DOHH2 (cell line): ENCODE measurements around the gene PKN3.
A peak's percentile ranks its signal among the peaks of the same experiment; 100 is the strongest.

Source experiments
- H3F3A ChIP-seq: fragments of 200-600 bp; sonication (generic), shearing (Covaris generic); 2 replicates; pipeline ENCODE4 v1.6.0; 2016; ENCODE audit warnings: antibody characterized with exemption, mild to moderate bottlenecking; ENCODE audit not compliant: control insufficient read depth, insufficient read depth
- H3K27ac ChIP-seq: fragments of 200-600 bp; sonication (generic); 2 replicates; pipeline ENCODE4 v1.5.1; 2014; ENCODE audit warnings: low read depth, mild to moderate bottlenecking, low read length, moderate library complexity
- H3K27me3 ChIP-seq: fragments of 200-600 bp; sonication (generic); 2 replicates; pipeline ENCODE4 v1.6.1; 2014; ENCODE audit warnings: mild to moderate bottlenecking, low read length, mixed read lengths; ENCODE audit not compliant: control insufficient read depth
- H3K36me3 ChIP-seq: fragments of 200-600 bp; sonication (generic); 2 replicates; pipeline ENCODE4 v1.6.1; 2014; ENCODE audit warnings: mild to moderate bottlenecking, low read length, moderate library complexity, mixed read lengths; ENCODE audit not compliant: control insufficient read depth
- H3K4me1 ChIP-seq: fragments of 200-600 bp; sonication (generic); 2 replicates; pipeline ENCODE4 v1.6.1; 2014; ENCODE audit warnings: mild to moderate bottlenecking, low read length, mixed read lengths; ENCODE audit not compliant: control insufficient read depth
- H3K4me2 ChIP-seq: fragments of 200-600 bp; sonication (generic); 2 replicates; pipeline ENCODE4 v1.6.0; 2014; ENCODE audit warnings: mild to moderate bottlenecking, low read length, moderate library complexity
- H3K4me3 ChIP-seq: fragments of 200-600 bp; sonication (generic); 2 replicates; pipeline ENCODE4 v1.5.1; 2014; ENCODE audit warnings: mild to moderate bottlenecking, low read length, mixed read lengths
- H3K79me2 ChIP-seq: fragments of 200-600 bp; sonication (generic); 2 replicates; pipeline ENCODE4 v1.6.1; 2014; ENCODE audit warnings: mild to moderate bottlenecking, low read length, mixed read lengths; ENCODE audit not compliant: control insufficient read depth
- H3K9me2 ChIP-seq: fragments of 200-600 bp; sonication (generic); replicated peaks from 2 replicates; pipeline ENCODE4 v1.6.1; 2014; ENCODE audit warnings: mild to moderate bottlenecking, low read length, mixed read lengths; ENCODE audit not compliant: control insufficient read depth
- H3K9me3 ChIP-seq: fragments of 200-600 bp; sonication (generic); 2 replicates; pipeline ENCODE4 v1.6.1; 2014; ENCODE audit warnings: antibody characterized with exemption, low read length, mixed read lengths; ENCODE audit not compliant: control insufficient read depth, insufficient read depth
- H4K20me1 ChIP-seq: fragments of 200-600 bp; sonication (generic); 2 replicates; pipeline ENCODE4 v1.6.0; 2014; ENCODE audit warnings: low read depth, mild to moderate bottlenecking, antibody characterized with exemption, low read length, moderate library complexity; ENCODE audit not compliant: control insufficient read depth, insufficient read depth
- EZH2phosphoT487 ChIP-seq: fragments of 200-600 bp; sonication (generic); IDR thresholded peaks from 2 replicates; pipeline ENCODE4 v1.6.1; 2017; ENCODE audit warnings: borderline replicate concordance, mild to moderate bottlenecking, antibody characterized with exemption, low read length, moderate library complexity, mixed read lengths
- TF ChIP-seq, protein P1 (sequence below): fragments of 200-600 bp; sonication (generic); IDR thresholded peaks from one replicate; pipeline ENCODE4 v1.5.1; 2014; ENCODE audit warnings: antibody characterized with exemption, mild to moderate bottlenecking, low read depth, low read length; ENCODE audit not compliant: poor library complexity, severe bottlenecking

PKN3 gene

DNA sequence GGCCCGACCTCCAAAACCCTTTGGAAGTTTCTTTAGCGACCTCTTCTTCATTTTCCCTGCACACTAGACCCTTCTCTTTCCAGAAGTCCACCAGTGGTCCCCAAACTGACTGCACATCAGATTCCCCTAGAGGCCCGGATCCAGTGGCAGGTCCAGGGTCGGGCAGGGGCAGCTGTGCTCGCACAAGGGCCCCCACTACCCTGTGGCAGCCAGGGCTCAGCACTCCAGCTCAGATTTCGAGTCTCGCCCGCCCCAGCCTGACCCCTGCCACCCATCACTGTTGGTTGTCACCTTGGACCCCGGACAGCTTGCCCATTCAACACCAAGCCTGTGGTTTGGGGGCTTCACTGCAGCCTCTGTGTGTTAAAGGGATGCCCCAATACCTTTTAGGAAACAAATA, 29.4 kb downstream of the PKN3 start:
- H3K36me3 ChIP-seq, result peaks cover 6% of the 10 kb centered on the region; the same call in 1 of the 2 replicates
- H3K79me2 ChIP-seq, result no peaks in the 10 kb centered on the region
- no peaks in the 10 kb centered on the region for H4K20me1 ChIP-seq
- no peaks in the 10 kb centered on the region for H3K27me3 ChIP-seq
- no peak for TF ChIP-seq EZH2phosphoT487
- TF ChIP-seq, protein P1, sequence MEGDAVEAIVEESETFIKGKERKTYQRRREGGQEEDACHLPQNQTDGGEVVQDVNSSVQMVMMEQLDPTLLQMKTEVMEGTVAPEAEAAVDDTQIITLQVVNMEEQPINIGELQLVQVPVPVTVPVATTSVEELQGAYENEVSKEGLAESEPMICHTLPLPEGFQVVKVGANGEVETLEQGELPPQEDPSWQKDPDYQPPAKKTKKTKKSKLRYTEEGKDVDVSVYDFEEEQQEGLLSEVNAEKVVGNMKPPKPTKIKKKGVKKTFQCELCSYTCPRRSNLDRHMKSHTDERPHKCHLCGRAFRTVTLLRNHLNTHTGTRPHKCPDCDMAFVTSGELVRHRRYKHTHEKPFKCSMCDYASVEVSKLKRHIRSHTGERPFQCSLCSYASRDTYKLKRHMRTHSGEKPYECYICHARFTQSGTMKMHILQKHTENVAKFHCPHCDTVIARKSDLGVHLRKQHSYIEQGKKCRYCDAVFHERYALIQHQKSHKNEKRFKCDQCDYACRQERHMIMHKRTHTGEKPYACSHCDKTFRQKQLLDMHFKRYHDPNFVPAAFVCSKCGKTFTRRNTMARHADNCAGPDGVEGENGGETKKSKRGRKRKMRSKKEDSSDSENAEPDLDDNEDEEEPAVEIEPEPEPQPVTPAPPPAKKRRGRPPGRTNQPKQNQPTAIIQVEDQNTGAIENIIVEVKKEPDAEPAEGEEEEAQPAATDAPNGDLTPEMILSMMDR, result no peak
- H3K9me2 ChIP-seq, result no peaks in the 10 kb centered on the region
- H3K27ac ChIP-seq, result no peak overlapping the region
- H3K9me3 ChIP-seq, result no peaks in the 10 kb centered on the region
- no peak overlapping the region for H3K4me2 ChIP-seq
- peaks cover 7% of the 10 kb centered on the region for H3K4me1 ChIP-seq
- no peak overlapping the region for H3K4me3 ChIP-seq
- no peaks in the 10 kb centered on the region for H3F3A ChIP-seq

DNA sequence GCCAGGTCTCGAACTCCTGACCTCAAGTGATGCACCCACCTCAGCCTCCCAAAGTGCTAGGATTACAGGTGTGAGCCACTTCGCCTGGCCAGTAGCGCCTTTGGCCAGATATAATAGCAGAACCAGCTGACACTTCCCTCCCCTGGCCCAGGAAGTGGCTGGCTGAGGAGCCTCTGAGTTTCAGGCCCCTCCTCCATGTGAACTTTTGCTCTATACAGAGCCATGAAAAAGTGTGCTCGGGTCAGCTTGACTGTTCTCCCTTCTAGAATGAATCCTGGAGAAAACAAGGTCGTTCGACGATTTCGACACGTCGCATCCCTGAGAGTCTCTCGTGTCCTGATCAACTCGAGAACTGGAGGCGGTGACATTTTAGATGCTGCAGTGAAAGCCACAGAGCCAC, 30.3 kb downstream of the PKN3 start:
- H3K27ac ChIP-seq, result no peak overlapping the region
- no peak overlapping the region for H3K4me2 ChIP-seq
- no peaks in the 10 kb centered on the region for H3K9me2 ChIP-seq
- H3K4me1 ChIP-seq, result peaks cover 7% of the 10 kb centered on the region
- no peaks in the 10 kb centered on the region for H3K79me2 ChIP-seq
- no peaks in the 10 kb centered on the region for H3K27me3 ChIP-seq
- no peak overlapping the region for H3K4me3 ChIP-seq
- TF ChIP-seq, protein P1, result no peak
- no peak for TF ChIP-seq EZH2phosphoT487
- H3F3A ChIP-seq, result no peaks in the 10 kb centered on the region
- no peaks in the 10 kb centered on the region for H3K9me3 ChIP-seq
- peaks cover 6% of the 10 kb centered on the region; the same call in 1 of the 2 replicates for H3K36me3 ChIP-seq
- no peaks in the 10 kb centered on the region for H4K20me1 ChIP-seq

DNA sequence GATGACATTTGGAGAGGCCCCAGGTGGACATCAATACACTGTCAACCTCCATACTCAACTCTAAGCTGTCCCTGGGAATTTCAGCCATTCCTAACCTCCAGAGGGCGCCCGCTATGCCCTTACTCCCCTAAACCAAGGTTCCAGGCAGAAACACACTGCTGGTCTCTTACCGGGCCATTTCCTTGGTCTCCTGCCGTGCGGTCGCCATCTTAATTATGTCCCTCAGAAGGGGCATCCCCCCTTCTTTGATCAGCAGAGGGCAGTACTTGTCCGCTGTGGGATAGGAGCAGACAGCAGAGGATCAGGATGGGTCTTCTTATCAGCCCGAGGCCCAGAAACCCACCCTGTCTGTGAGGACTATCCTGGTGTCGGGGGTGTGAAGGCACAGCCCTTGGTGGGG, 31.0 kb downstream of the PKN3 start:
- Histone ChIP-seq H3K4me1 (peaks cover 7% of the 10 kb centered on the region), H3K36me3 (peaks cover 6% of the 10 kb centered on the region; the same call in 1 of the 2 replicates), H3K27ac (no peak overlapping the region), H3K27me3 (no peaks in the 10 kb centered on the region), H3K9me3 (no peaks in the 10 kb centered on the region), H3K4me3 (peak overlapping the region; percentile 2; the same call in 1 of the 2 replicates), H4K20me1 (no peaks in the 10 kb centered on the region), H3F3A (no peaks in the 10 kb centered on the region), H3K79me2 (no peaks in the 10 kb centered on the region), H3K9me2 (no peaks in the 10 kb centered on the region), H3K4me2 (peak overlapping the region; percentile 9; the same call in 1 of the 2 replicates)
- no peak for TF ChIP-seq EZH2phosphoT487
- TF ChIP-seq, protein P1, result peak; percentile 83
